Suprapubic skin (tissue), 4 donors: ENCODE data around the gene PDE4D. TPM values are rescaled to one million over a fixed set of nuclear protein-coding genes. Genes with fewer than 3 reads are reported as not detected.

Experiments
- DNase-seq, 2 donors: peaks; one replicate each; pipeline ENCODE4 v3.0.0-alpha.2; 2019; ENCODE audit warnings: low spot score in 2 of 2
- H3K27ac ChIP-seq: fragments of 200-600 bp; sonication (generic); one replicate; pipeline ENCODE4 v1.5.1; 2019
- H3K27me3 ChIP-seq: fragments of 200-600 bp; sonication (generic); one replicate; pipeline ENCODE4 v1.5.1; 2019
- H3K36me3 ChIP-seq: fragments of 200-600 bp; sonication (generic); one replicate; pipeline ENCODE4 v1.5.1; 2019
- H3K4me1 ChIP-seq: fragments of 200-600 bp; sonication (generic); one replicate; pipeline ENCODE4 v1.5.1; 2019
- H3K4me3 ChIP-seq: fragments of 200-600 bp; sonication (generic); one replicate; pipeline ENCODE4 v1.5.1; 2019; ENCODE audit warnings: mild to moderate bottlenecking
- H3K9me3 ChIP-seq: fragments of 200-600 bp; sonication (generic); one replicate; pipeline ENCODE4 v1.5.1; 2019
- CTCF ChIP-seq, 2 donors: fragments of 200-600 bp in 1 of 2; fragments of 450-650 bp in 1 of 2; sonication (generic) in 1 of 2; IDR thresholded peaks; one replicate each; pipeline ENCODE4 v1.5.1; 2016 to 2019; ENCODE audit warnings: antibody characterized with exemption in 2 of 2, mild to moderate bottlenecking in 1 of 2, moderate library complexity in 1 of 2
- EP300 ChIP-seq: sonication (generic); formaldehyde crosslinking; IDR thresholded peaks from one replicate; pipeline ENCODE4 v1.6.1; 2017; ENCODE audit warnings: antibody characterized with exemption
- POLR2A ChIP-seq, 2 donors: fragments of 450-650 bp; IDR thresholded peaks; one replicate each; pipeline ENCODE4 v1.6.1; 2017; ENCODE audit warnings: antibody characterized with exemption in 2 of 2, mild to moderate bottlenecking in 2 of 2, moderate library complexity in 2 of 2
- POLR2AphosphoS5 ChIP-seq, 3 donors: sonication (generic); formaldehyde crosslinking; IDR thresholded peaks; one replicate each; pipeline ENCODE4 v1.6.1; 2017; ENCODE audit warnings: antibody characterized with exemption in 3 of 3
- WGBS: methylation state at CpG from one replicate; pipeline ENCODE4 v1.1.5; 2018; 5-methylcytosine and 5-hydroxymethylcytosine counted together
- total RNA-seq, 4 donors: library from RNA; depleted of rRNA; stranded (reverse); fragments of >200 nt; gene quantifications; one replicate each; pipeline ENCODE4 v1.1.0, GENCODE V29; 2016

The PDE4D gene
- total RNA-seq, 4 donors from 2014 or later, result 26.8 to 57.2 (median 29.9) TPM

- no peak for DNase-seq
- Histone ChIP-seq H3K4me3 (no peak overlapping the region), H3K36me3 (no peaks in the 10 kb centered on the region), H3K27me3 (no peaks in the 10 kb centered on the region), H3K4me1 (no peaks in the 10 kb centered on the region), H3K27ac (no peak overlapping the region), H3K9me3 (no peaks in the 10 kb centered on the region)
- WGBS, result 60% methylated on average over 1 of the region's 1 CpG
- TF ChIP-seq POLR2A (IDR thresholded peaks at IDR 0.05), result no peak
- TF ChIP-seq CTCF (IDR thresholded peaks at IDR 0.05), result no peak
- TF ChIP-seq POLR2AphosphoS5 (IDR thresholded peaks at IDR 0.05), result no peak
- no peak for TF ChIP-seq EP300
Measured at GRCh38 chr5:59282726-59283125, 610.8 kb downstream of the PDE4D start.

- 98% methylated on average over 2 of the region's 2 CpGs for WGBS
- H3K36me3 ChIP-seq, result no peaks in the 10 kb centered on the region
Measured at GRCh38 chr5:59279979-59280378, 613.5 kb downstream of the PDE4D start.

GRCh38 chr5:59276917-59277372 lies 616.6 kb downstream of the PDE4D start:
- 54% methylated on average over 5 of the region's 5 CpGs for WGBS
- peaks cover 16% of the 10 kb centered on the region for H3K4me1 ChIP-seq
- DNase-seq, result no peak
- peak overlapping the region; percentile 11 for H3K27ac ChIP-seq
- no peaks in the 10 kb centered on the region for H3K36me3 ChIP-seq
- no peak for TF ChIP-seq EP300
- TF ChIP-seq CTCF (IDR thresholded peaks at IDR 0.05), result no peak
- TF ChIP-seq POLR2AphosphoS5 (IDR thresholded peaks at IDR 0.05), result no peak
- no peak for TF ChIP-seq POLR2A (IDR thresholded peaks at IDR 0.05)
- no peak overlapping the region for H3K4me3 ChIP-seq
- no peaks in the 10 kb centered on the region for H3K9me3 ChIP-seq
- H3K27me3 ChIP-seq, result no peaks in the 10 kb centered on the region

More at GRCh38 chr5:59279979-59280378, 613.5 kb downstream of the PDE4D start:
- Histone ChIP-seq H3K27ac (no peak overlapping the region), H3K4me1 (peaks cover 16% of the 10 kb centered on the region), H3K9me3 (no peaks in the 10 kb centered on the region), H3K4me3 (no peak overlapping the region), H3K27me3 (no peaks in the 10 kb centered on the region)
- DNase-seq, result no peak
- TF ChIP-seq EP300 (no peak), CTCF (IDR thresholded peaks at IDR 0.05) (no peak), POLR2A (IDR thresholded peaks at IDR 0.05) (no peak), POLR2AphosphoS5 (IDR thresholded peaks at IDR 0.05) (no peak)

GRCh38 chr5:59276325-59276675 lies 617.2 kb downstream of the PDE4D start:
- 27% methylated on average over 2 of the region's 2 CpGs for WGBS
- peak overlapping the region; percentile 54 for H3K4me3 ChIP-seq
- TF ChIP-seq CTCF (IDR thresholded peaks at IDR 0.05), result no peak
- TF ChIP-seq POLR2AphosphoS5 (IDR thresholded peaks at IDR 0.05), result no peak
- no peak for DNase-seq
- peaks cover 16% of the 10 kb centered on the region for H3K4me1 ChIP-seq
- no peaks in the 10 kb centered on the region for H3K36me3 ChIP-seq
- no peaks in the 10 kb centered on the region for H3K9me3 ChIP-seq
- H3K27ac ChIP-seq, result peak overlapping the region; percentile 74
- H3K27me3 ChIP-seq, result no peaks in the 10 kb centered on the region

- 4% methylated on average over 16 of the region's 16 CpGs for WGBS
- Histone ChIP-seq H3K36me3 (no peaks in the 10 kb centered on the region), H3K4me1 (peaks cover 16% of the 10 kb centered on the region), H3K27ac (peak overlapping the region; percentile 74), H3K27me3 (no peaks in the 10 kb centered on the region), H3K4me3 (peak overlapping the region; percentile 54), H3K9me3 (no peaks in the 10 kb centered on the region)
- TF ChIP-seq CTCF (IDR thresholded peaks at IDR 0.05), result no peak
- no peak for TF ChIP-seq EP300
- no peak for TF ChIP-seq POLR2AphosphoS5 (IDR thresholded peaks at IDR 0.05)
- TF ChIP-seq POLR2A (IDR thresholded peaks at IDR 0.05), result no peak
- no peak for DNase-seq
Measured at GRCh38 chr5:59275510-59276324, 617.8 kb downstream of the PDE4D start.
